ENCODE measurements around the gene CUL9.
A peak's percentile ranks its signal among the peaks of the same experiment; 100 is the strongest.
"Not testable (repeated sequence)": the region's sequence is repeated elsewhere in the genome, so short reads cannot be mapped to it uniquely, and the experiment has no call there.

Gene CUL9

GRCh38 chr6:43181942-43182860 is at the start of gene CUL9:
TSS of gene CUL9 (plus strand) at chr6:43182196. CDS start at chr6:43184311, 2,115 bp downstream.
- DNase-seq: peak; percentile 90

GRCh38 chr6:43138267-43138666 is 43.7 kb upstream of the CUL9 start:
- no peak for DNase-seq

DNA sequence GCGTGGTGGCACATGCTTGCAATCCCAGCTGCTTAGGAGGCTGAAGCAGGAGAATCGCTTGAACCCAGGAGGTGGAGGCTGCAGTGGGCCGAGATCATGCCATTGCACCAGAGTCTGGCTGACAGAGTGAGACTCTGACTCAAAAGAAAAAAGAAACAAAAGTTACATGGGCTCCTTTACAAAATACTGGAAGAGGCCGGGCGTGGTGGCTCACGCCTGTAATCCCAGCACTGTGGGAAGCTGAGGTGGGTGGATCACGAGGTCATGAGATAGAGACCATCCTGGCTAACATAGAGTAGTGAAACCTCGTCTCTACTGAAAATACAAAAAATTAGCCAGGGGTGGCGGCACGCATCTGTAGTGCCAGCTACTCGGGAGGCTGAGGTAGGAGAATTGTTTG is 42.0 kb upstream of the CUL9 start:
- DNase-seq: not testable (repeated sequence)

DNA sequence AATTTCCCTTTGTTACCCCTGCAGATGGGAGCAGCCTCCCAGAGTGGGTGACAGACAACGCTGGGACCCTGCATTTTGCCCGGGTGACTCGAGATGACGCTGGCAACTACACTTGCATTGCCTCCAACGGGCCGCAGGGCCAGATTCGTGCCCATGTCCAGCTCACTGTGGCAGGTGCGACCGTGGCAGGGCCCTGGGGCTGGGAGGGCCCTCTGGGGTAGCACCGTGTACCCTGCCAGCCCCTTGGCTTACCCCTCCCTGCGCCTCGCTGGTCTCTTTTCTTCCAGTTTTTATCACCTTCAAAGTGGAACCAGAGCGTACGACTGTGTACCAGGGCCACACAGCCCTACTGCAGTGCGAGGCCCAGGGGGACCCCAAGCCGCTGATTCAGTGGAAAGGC is 40.4 kb upstream of the CUL9 start:
- DNase-seq: no peak

- no peak for DNase-seq
Measured at GRCh38 chr6:43142101-43142500, 39.9 kb upstream of the CUL9 start.

- DNase-seq: peak; percentile 73
Measured at GRCh38 chr6:43143235-43144128, 38.5 kb upstream of the CUL9 start.

GRCh38 chr6:43144879-43145278 is 37.1 kb upstream of the CUL9 start:
- DNase-seq: no peak

- DNase-seq: no peak
Measured at GRCh38 chr6:43146261-43146660, 35.7 kb upstream of the CUL9 start.

GRCh38 chr6:43146709-43147688 is 35.0 kb upstream of the CUL9 start:
- DNase-seq: no peak

DNA sequence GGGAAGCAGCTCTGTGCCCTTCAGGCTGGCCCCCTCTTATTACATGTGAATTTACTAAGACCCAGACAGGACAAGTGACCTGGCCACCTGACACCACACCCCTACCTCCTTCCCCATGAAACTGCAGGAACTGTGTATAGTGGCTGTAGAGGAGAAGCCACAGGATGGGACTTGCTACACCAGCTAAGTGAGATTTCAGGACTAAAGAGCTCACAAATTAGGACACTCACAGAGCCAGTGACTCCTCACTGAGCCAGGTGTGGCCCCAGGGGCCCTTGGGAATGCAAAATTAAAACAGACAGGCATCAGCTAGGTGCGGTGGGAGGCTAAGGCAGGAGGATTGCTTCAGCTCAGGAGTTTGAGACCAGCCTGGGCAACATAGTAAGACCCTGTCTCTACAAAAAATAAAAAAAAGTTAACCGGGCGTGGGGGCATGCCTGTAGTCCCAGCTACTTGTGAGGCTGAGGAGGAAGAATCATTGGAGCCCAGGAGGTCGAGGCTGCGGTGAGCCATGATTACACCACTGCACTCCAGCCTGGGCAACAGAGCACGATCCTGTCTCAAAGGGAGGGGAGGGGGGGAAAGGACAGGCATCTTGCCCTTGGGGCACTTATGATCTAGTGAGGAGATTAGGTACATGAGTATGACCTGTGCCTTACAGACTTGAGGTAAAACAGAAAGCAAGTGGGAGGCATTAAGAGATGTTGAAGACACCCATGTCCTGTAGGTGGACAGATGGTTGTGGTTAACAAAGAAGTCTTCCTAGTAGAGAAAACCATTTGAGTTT is 34.1 kb upstream of the CUL9 start:
- no peak for DNase-seq

DNA sequence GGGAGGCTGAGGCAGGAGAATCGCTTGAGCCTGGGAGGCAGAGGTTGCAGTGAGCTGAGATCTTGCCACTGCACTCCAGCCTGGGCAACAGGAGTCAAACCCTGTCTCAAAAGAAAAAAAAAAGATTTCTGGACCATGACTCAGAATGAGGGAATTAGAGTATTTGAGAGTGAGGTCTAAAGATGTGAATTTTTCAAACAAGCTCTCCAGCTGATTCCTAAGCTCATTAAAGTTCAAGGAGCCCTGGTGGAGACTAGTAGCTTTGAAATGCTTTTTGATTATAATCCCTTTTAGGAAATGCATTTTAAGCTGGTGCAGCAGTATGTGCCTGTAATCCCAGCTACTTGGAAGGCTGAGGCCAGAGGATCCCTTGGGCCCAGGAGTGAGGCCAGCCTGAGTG is 32.7 kb upstream of the CUL9 start:
- DNase-seq: no peak

GRCh38 chr6:43150051-43150751 is 31.8 kb upstream of the CUL9 start:
- DNase-seq: no peak

DNA sequence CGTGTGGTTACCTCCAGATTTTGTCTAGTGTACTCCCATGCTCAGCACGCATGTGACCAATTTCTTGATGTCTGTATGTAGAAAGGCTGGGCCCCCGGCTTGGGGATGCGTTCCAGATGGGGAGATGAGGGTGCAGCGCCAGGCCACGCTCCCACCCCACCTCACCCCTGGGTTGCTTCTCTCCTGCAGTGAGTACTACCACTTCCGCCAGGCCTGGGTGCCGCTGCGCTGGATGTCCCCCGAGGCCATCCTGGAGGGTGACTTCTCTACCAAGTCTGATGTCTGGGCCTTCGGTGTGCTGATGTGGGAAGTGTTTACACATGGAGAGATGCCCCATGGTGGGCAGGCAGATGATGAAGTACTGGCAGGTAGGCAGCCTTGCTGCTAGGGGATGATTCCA is 22.4 kb upstream of the CUL9 start:
- no peak for DNase-seq

DNA sequence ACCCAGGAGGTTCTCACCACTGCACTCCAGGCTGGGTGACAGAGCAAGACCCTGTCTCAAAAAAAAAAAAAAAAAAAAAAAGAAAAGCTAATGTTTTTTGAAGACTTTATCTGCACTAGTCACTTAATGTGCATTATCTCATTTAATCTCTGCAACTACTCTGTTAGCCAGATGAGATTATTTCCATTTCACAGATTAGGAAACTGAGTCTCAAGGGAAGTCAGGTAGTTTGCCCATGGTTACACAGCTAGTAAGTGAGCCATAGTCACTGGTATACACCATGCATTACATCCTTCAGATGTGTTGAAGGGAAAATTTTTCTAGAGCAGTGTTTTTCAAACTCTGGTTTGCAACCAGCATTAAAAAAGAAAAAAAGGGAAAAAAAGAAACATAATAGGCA is 18.1 kb upstream of the CUL9 start:
- no peak for DNase-seq

- peak; percentile 92 for DNase-seq
Measured at GRCh38 chr6:43170417-43170930, 11.5 kb upstream of the CUL9 start.

- DNase-seq: peak; percentile 100
Measured at GRCh38 chr6:43170931-43171706, 10.9 kb upstream of the CUL9 start, which contains the start of gene SRF. TSS of gene SRF (plus strand) at chr6:43171269. CDS start at chr6:43171657, 388 bp downstream.

- no peak for DNase-seq
Measured at GRCh38 chr6:43171707-43172103, 10.3 kb upstream of the CUL9 start.

- peak; percentile 76 for DNase-seq
Measured at GRCh38 chr6:43172104-43173007, 9.6 kb upstream of the CUL9 start.
